ENCODE results near the gene RBSN.

DNA sequence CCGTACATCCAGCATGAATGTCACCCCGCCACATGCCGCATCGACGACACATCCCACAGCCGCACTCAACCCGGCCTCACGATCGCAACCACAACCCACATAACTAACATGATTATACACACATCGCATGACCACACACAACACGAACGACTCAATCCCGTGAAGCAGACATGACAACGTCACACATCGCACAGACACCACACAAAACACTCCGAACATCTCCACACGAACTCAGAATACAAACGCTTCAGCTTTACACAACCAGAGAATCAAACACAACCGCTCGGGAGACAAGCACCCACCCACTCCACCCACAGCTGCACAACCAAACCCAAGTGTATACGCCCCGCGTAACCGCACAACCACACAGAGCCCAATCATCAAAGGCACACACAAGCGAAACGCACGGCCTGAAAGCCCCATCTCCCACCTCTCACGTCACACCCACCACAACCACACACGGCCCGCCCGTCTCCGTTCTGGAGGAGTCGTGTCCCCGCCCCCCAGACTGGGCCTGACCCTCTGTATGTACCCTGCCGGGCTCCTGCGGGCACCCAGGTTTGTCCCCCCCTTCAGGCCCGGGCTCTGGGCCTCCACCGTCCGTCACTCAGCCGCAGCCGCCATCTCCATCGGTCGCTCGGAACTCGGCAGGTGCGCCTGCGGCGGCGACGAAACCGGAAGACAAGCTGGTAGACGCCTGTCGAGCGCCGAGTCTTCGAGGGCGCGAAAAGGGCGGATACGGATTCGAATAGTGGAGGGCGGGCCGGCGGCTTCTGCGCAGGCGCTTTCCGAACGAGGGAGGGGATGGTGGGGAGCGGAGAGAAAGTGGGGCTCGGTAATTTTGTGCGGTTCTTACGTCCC is at the start of gene RBSN:
- TF ChIP-seq ISL1 (CRISPR knock-in tag; IDR thresholded peaks at IDR 0.05) (no peak), RARB (CRISPR knock-in tag; IDR thresholded peaks at IDR 0.05) (no peak), ZNF8 (CRISPR knock-in tag; IDR thresholded peaks at IDR 0.05) (no peak), CSDC2 (CRISPR knock-in tag; IDR thresholded peaks at IDR 0.05) (no peak), ZNF70 (CRISPR knock-in tag; IDR thresholded peaks at IDR 0.05) (no peak), ARNTL (CRISPR knock-in tag; IDR thresholded peaks at IDR 0.05; ENCODE audit: borderline replicate concordance, low read depth) (no peak), ZFP30 (CRISPR knock-in tag; IDR thresholded peaks at IDR 0.05) (no peak), TOX (CRISPR knock-in tag; IDR thresholded peaks at IDR 0.05; ENCODE audit: borderline replicate concordance) (no peak), ZNF565 (CRISPR knock-in tag; conservative IDR thresholded peaks at IDR 0.05; ENCODE audit: low read depth) (no peak), ESRRG (CRISPR knock-in tag; IDR thresholded peaks at IDR 0.05) (no peak), ZC3H10 (CRISPR knock-in tag; IDR thresholded peaks at IDR 0.05) (no peak)
- TF ChIP-seq, protein P1, sequence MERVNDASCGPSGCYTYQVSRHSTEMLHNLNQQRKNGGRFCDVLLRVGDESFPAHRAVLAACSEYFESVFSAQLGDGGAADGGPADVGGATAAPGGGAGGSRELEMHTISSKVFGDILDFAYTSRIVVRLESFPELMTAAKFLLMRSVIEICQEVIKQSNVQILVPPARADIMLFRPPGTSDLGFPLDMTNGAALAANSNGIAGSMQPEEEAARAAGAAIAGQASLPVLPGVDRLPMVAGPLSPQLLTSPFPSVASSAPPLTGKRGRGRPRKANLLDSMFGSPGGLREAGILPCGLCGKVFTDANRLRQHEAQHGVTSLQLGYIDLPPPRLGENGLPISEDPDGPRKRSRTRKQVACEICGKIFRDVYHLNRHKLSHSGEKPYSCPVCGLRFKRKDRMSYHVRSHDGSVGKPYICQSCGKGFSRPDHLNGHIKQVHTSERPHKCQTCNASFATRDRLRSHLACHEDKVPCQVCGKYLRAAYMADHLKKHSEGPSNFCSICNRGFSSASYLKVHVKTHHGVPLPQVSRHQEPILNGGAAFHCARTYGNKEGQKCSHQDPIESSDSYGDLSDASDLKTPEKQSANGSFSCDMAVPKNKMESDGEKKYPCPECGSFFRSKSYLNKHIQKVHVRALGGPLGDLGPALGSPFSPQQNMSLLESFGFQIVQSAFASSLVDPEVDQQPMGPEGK (CRISPR knock-in tag; IDR thresholded peaks at IDR 0.05; ENCODE audit: borderline replicate concordance): no peak
- TF ChIP-seq, protein P2, sequence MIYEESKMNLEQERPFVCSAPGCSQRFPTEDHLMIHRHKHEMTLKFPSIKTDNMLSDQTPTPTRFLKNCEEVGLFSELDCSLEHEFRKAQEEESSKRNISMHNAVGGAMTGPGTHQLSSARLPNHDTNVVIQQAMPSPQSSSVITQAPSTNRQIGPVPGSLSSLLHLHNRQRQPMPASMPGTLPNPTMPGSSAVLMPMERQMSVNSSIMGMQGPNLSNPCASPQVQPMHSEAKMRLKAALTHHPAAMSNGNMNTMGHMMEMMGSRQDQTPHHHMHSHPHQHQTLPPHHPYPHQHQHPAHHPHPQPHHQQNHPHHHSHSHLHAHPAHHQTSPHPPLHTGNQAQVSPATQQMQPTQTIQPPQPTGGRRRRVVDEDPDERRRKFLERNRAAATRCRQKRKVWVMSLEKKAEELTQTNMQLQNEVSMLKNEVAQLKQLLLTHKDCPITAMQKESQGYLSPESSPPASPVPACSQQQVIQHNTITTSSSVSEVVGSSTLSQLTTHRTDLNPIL (CRISPR knock-in tag; IDR thresholded peaks at IDR 0.05; ENCODE audit: low read depth): no peak
- TF ChIP-seq, protein P3, sequence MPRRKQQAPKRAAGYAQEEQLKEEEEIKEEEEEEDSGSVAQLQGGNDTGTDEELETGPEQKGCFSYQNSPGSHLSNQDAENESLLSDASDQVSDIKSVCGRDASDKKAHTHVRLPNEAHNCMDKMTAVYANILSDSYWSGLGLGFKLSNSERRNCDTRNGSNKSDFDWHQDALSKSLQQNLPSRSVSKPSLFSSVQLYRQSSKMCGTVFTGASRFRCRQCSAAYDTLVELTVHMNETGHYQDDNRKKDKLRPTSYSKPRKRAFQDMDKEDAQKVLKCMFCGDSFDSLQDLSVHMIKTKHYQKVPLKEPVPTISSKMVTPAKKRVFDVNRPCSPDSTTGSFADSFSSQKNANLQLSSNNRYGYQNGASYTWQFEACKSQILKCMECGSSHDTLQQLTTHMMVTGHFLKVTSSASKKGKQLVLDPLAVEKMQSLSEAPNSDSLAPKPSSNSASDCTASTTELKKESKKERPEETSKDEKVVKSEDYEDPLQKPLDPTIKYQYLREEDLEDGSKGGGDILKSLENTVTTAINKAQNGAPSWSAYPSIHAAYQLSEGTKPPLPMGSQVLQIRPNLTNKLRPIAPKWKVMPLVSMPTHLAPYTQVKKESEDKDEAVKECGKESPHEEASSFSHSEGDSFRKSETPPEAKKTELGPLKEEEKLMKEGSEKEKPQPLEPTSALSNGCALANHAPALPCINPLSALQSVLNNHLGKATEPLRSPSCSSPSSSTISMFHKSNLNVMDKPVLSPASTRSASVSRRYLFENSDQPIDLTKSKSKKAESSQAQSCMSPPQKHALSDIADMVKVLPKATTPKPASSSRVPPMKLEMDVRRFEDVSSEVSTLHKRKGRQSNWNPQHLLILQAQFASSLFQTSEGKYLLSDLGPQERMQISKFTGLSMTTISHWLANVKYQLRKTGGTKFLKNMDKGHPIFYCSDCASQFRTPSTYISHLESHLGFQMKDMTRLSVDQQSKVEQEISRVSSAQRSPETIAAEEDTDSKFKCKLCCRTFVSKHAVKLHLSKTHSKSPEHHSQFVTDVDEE (CRISPR knock-in tag; IDR thresholded peaks at IDR 0.05): no peak
